ENCODE results near the gene SLC2A6. TPM values are rescaled to one million over a fixed set of nuclear protein-coding genes. Genes with fewer than 3 reads are reported as not detected.

Gene SLC2A6
- total RNA-seq, 1 experiment from 2014 or later = 18.7 TPM

GRCh38 chr9:133463864-133464615, 14.9 kb downstream of the SLC2A6 start:
- Histone ChIP-seq H3K14ac (ENCODE audit: insufficient read depth, low read length) (no peak overlapping the region), H3K4ac (ENCODE audit: low read depth, low read length) (no peak overlapping the region), H3K79me2 (ENCODE audit: insufficient read depth, low read length) (no peaks in the 10 kb centered on the region), H3K4me1 (ENCODE audit: insufficient read depth, low read length) (peaks cover 7% of the 10 kb centered on the region; the same call in 1 of the 2 replicates), H3K9me3 (ENCODE audit: control insufficient read depth, low read depth, low read length) (no peaks in the 10 kb centered on the region), H4K5ac (ENCODE audit: insufficient read length, low read depth, low read length) (no peak overlapping the region), H3K79me1 (ENCODE audit: insufficient read depth, low read depth, low read length, poor library complexity, severe bottlenecking) (no peaks in the 10 kb centered on the region), H3K4me2 (ENCODE audit: insufficient read depth, insufficient read length, low read length) (no peak overlapping the region), H3K23me2 (ENCODE audit: insufficient read length, low read depth, low read length, poor library complexity, severe bottlenecking) (peaks cover 10% of the 10 kb centered on the region), H3K18ac (ENCODE audit: insufficient read length, low read depth, low read length) (no peak overlapping the region), H3K56ac (ENCODE audit: insufficient read length, low read depth, low read length) (no peak overlapping the region), H3K27me3 (ENCODE audit: insufficient read depth, low read length) (no peaks in the 10 kb centered on the region), H2BK20ac (ENCODE audit: low read depth, low read length, poor library complexity, severe bottlenecking) (no peak overlapping the region), H3K9ac (ENCODE audit: extremely low read depth, insufficient read length, low read length) (no peak overlapping the region), H3T11ph (ENCODE audit: low read length) (no peak overlapping the region), H2BK5ac (ENCODE audit: insufficient read length, low read length) (no peak overlapping the region), H2AK5ac (ENCODE audit: insufficient read length, low read length) (no peak overlapping the region), H4K20me1 (ENCODE audit: control insufficient read depth, insufficient read depth, insufficient read length) (peaks cover 2% of the 10 kb centered on the region), H4K8ac (replicated peaks; ENCODE audit: insufficient read length, low read depth, low read length) (no peak overlapping the region), H3K23ac (ENCODE audit: insufficient read length, low read depth, low read length) (no peak overlapping the region), H4K91ac (ENCODE audit: insufficient read length, low read depth, low read length) (no peak overlapping the region), H2AFZ (ENCODE audit: low read length) (no peak overlapping the region), H2BK12ac (ENCODE audit: insufficient read length, low read depth, low read length) (no peak overlapping the region), H2BK15ac (ENCODE audit: low read depth, low read length) (no peak overlapping the region), H3K27ac (ENCODE audit: insufficient read length, low read depth, low read length) (no peak overlapping the region), H2BK120ac (ENCODE audit: low read depth, low read length, poor library complexity, severe bottlenecking) (no peak overlapping the region)
- H3K36me3 Mint-ChIP-seq (ENCODE audit: insufficient read depth in 1 of 3, low read depth in 3 of 3) = peaks cover 0 to 14% (median 5%) of the 10 kb centered on the region in 3 experiments; a peak in 4 of 7 replicates
- H3K27me3 Mint-ChIP-seq (ENCODE audit: low read depth) = peaks cover 2% of the 10 kb centered on the region; the same call in 1 of the 2 replicates
- no peaks in the 10 kb centered on the region; a peak in 1 of 5 replicates for H3K9me3 Mint-ChIP-seq
- TF ChIP-seq CTCF (conservative IDR thresholded peaks at IDR 0.05) = no peak
- DNase-seq = no peak
- H3K4me3 Mint-ChIP-seq = no peak overlapping the region
- no peak overlapping the region for H3K27ac Mint-ChIP-seq
- no CpG with 5 or more reads among the region's 24 CpGs for WGBS (ENCODE audit: extremely low coverage, insufficient read length, low lambda C conversion rate)
- peaks cover 13 to 23% of the 10 kb centered on the region in 2 experiments for H3K4me1 Mint-ChIP-seq
